Fibroblast of skin of left biceps (primary cell): ENCODE results near the gene SULT2A1.
"Not testable (repeated sequence)": the region's sequence is repeated elsewhere in the genome, so short reads cannot be mapped to it uniquely, and the experiment has no call there.

Experiments used
- DNase-seq, 2 experiments: peaks; one replicate each; pipeline ENCODE4 v3.0.0-alpha.2; 2013; ENCODE audit warnings: low read depth in 2 of 2

Gene SULT2A1

DNA sequence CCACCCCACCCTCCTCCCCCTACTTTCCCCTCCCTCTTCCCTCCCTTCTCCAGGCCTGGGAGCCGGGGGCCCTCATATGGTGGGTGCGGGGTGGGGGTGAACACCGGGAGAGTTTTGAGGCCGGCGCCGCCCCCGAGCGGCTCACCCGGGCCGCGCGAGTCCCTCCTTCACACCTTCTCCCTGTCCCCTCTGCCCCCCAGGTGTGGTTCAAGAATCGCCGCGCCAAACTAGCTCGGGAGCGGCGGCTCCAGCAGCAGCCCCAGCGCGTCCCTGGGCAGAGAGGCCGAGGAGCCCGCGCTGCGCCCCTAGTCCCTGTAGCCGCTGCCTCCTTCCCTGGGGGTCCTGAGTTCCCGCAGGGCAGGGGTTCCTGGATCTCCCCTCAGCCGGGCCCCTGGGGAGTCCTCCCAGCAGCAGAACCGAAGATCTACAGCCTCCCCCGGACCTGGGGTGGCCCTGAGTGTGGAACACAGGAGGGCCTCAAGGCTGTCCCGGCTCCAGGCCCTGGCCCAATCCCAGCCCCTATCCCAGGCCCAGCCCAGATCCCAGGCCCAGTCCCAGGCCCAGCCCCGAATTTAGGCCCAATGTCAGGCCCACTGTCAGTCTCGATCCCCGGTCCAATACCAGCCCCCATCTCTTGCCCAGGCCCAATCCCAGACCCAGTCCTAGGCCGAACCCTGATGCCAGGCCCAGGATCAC is 25.4 kb downstream of the SULT2A1 start:
- DNase-seq = no peak

DNA sequence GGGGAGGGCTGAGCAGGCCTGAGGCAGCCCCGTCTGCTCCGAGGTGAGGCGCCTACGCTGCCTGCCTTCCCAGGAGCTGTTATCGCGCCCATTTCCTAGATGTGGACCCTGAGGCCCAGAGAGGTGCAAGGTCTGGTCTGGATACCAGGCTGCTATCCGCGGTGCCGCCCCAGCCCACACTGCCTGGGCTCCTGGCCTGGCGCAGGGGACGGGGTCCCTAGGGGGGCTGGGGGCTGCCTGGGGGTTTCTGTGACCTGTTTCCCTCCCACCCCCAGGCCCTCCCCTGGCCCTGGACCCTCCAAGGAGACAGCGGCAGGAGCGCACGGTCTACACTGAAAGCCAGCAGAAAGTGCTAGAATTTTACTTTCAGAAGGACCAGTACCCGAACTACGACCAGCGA is 26.3 kb downstream of the SULT2A1 start:
- not testable (repeated sequence) for DNase-seq

DNA sequence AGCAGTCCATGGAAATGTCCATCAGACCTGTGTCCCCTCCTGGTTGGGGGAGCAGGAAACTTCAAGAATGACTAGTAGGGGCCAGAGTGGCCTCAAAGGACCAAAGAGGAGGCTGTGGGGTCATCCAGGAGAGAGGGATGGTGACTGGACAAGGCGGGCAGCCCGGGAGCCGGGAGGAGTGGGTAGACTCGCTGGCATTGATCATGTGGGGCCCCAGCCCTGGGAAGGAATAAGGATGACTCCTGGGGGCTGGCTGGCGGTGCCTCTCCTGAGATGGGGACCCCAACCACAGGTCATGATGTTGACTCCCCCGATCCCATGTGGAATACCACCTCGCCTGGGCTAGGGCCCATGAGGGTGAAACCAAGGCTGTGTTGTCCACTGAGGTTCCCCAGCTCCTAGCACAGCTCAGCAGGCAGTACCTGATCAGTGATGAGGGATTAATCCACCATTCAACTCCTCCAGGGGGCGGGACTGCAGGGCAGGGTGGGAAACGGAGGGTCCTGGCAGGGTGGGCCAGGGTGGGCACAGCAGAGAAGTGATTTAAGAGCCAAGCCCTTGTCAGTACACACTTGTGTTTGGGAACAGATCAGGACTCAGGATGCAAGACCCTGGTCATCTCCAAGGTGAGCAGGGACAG is 27.3 kb downstream of the SULT2A1 start, which contains the start of gene TPRX2:
Gene TPRX2, plus strand, starts transcription at position 590 of the 640 bp plus-strand sequence. Its CDS starts 12 bp downstream, at position 602.
- DNase-seq = not testable (repeated sequence)

DNA sequence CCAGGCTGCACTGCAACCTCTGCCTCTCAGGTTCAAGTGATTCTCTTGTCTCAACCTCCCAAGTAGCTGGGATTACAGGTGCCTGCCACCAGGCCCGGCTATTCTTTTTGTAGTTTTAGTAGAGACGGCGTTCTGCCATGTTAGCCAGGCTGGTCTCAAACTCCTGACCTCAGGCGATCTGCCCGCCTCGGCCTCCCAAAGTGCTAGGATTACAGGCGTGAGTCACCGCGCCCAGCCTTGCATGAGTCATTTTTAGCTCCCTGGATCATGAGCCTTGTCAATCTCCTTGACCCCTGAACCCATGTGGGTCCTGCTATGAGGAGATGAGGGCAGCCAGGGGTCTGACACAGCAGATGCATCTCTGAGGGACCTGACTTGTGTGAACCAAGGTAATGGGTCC is 27.9 kb downstream of the SULT2A1 start:
- not testable (repeated sequence) for DNase-seq

DNA sequence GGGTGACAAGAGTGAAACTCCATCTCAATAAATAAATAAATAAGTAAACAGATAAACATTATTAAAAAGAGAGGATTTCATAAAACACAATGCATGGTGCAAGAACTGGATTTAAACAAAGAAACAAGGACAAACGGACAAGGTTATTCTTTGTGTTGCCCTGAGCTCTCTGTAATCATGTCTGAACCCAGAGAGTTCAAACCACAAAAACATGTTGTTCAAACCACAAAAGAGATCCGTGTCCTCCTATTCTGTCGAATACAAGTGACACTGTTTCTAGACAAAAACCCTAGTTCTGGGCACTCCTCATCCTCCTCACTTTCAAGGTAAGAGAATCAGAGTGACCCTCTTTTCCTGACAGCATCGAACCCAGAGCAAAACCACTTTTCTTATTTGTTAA is 31.7 kb downstream of the SULT2A1 start:
- DNase-seq = no peak

DNA sequence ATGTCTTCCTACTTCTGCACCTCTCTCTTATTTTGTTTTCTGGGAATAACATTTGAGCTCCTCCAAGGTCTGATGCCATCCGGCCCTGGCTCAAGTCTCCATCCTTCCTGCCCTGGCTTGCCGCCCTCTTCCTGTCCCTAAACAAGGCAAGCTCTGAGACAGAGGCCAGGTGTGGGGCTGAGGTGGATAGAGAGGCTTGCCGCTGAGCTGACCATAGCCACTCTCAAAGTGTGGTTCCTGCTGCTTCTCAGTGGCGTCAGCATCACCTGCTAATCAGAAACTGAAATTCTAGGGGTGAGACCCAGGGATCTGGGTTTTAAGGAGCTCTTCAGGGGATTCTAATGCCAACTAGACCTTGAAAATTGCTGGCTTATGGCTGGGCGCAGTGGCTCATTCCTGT is 33.1 kb downstream of the SULT2A1 start:
- no peak for DNase-seq

DNA sequence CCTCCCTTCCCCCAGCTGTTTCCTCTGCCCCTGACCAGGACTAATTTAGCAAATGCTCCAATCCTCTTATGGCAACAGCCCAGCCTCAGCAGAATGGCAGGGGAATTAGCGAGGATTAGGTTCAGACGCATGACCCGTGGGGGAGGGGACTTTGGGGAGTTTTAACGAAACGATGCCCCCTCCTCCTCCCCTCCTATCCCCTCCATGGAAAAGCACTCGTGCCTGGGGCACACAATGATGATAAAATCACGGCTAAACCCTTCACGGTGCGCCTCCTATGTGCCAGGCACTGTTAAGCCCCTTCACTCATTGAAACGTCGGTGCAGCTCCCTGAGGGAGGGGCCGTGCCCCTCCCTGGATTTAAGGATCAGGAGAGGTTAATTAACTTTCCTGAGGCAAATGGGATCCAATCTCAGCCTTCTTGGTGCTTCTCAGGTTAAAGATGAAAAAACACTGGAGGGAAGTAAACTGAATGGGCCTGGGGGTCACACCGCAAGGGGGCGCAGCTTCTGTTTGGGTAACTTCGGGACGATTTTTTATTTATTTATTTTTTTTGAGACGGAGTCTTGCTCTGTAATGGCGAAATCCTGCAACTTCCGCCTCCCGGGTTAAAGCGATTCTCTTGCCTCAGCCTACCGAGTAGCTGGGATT is 37.2 kb downstream of the SULT2A1 start:
- DNase-seq = no peak

DNA sequence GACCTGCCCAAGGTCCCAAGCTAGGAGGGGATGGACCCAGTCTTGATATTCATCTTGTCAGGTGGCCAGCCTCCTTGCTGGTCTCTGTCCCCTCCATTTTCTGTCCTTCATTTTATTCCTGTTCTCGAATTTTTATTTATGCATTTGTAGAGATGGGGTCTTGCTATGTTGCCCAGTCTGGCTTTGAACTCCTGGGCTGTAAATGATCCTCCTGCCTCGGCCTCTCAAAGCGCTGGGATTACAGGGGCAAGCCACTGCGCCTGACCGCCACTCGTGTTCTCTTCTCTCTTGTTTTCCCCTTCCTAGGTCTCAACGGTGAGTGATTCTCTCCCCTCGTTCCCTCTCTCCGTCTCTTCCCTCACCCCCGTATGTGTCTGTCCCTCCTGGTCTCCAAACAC is 37.7 kb downstream of the SULT2A1 start:
- DNase-seq = no peak

DNA sequence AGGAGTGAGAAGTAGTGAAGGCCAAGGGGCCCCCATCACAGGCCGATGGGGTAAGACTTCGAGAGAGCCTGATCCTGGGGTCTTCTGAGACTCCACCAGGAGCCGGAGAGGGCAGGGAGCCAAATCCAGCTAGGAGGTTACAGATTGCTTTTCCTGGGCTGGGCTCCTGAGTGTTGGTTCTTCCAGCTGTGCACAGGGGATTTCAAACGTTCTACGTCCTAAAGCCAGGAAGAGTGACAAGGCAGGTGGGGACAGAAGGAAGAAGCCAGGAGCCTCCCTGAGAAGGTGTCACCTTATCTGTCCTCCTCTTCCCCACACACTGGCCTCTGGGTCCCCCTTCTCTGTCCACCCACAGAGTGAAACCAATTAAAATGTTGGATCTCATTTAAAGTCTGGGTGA is 43.2 kb downstream of the SULT2A1 start:
- no peak for DNase-seq

DNA sequence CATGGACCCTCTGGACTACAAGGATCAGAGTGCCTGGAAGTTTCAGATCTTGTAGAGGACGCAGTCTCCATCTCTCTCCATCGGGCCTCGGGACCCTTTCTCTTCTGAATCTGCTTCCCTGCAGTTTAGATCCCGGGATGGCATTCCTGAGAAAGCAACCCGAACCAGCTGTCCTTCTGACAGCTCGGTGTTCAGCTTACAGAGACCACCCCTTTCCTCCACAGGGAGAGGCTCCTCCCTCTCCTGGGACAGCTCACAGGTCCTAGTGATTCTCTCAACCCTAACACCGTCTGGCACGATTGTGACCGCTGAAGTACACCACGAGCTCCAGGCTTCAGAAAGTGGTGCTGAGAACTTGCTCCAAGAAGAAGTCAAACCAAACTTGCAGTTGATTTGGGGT is 46.2 kb downstream of the SULT2A1 start:
- DNase-seq = no peak

DNA sequence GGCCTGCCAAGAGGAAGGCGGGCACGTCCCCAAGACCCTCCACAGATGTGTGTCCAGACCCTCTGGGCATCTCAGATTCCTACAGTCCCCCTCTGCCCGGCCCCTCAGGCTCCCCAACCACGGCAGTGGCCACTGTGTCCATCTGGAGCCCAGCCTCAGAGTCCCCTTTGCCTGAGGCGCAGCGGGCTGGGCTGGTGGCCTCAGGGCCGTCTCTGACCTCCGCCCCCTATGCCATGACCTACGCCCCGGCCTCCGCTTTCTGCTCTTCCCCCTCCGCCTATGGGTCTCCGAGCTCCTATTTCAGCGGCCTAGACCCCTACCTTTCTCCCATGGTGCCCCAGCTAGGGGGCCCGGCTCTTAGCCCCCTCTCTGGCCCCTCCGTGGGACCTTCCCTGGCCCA is 46.7 kb downstream of the SULT2A1 start:
- DNase-seq = no peak

DNA sequence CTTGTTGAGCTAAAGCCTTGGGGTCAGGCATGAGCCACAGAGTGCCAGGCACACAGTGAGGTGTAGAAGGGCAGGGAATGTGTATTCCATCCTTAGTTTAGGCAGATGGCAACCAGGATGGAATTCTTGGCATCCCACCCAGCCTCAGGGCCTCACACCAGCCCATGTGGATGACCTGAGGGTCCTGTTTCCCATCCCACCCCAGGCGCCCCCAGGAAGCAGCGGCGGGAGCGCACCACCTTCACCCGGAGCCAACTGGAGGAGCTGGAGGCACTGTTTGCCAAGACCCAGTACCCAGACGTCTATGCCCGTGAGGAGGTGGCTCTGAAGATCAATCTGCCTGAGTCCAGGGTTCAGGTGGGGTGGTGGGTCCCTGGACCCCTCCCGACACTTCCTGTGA is 50.1 kb downstream of the SULT2A1 start:
- DNase-seq = no peak

DNA sequence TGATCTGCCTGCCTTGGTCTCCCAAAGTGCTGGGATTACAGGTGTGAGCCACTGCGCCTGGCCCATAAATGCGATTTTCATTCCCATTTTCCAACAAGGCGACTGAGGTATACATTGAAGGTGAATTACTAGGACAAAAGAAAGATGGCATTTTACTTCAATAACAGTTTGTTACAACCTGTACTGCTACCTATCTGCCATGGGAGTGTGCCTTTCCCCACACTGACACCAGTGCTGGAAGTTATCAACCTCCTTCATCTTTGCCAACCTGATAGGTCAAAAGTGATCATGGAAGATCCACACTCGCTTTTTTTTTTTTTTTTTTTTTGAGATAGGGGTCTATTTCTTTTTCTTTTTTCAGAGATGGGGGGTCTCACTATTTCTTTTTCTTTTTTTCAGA is 53.4 kb downstream of the SULT2A1 start:
- DNase-seq = no peak

DNA sequence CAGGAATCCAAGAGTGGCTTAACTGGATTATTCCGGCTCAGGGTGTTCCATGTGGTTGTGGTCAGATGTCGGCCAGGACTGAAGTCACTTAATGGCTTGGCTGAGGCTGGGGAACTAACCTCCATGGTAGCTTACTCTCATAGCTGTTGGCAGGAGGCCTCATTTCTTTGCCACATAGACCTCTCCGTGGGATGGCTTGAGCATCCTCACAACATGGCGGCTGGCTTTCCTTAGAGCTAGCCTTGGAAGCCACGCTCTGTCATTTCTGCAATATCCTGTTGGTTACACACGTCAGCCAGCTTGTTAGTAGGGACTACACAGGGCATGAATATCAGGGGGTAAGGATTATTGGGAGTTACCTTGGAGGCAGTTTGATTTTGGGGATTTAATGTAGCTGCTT is 59.3 kb downstream of the SULT2A1 start:
- no peak for DNase-seq

DNA sequence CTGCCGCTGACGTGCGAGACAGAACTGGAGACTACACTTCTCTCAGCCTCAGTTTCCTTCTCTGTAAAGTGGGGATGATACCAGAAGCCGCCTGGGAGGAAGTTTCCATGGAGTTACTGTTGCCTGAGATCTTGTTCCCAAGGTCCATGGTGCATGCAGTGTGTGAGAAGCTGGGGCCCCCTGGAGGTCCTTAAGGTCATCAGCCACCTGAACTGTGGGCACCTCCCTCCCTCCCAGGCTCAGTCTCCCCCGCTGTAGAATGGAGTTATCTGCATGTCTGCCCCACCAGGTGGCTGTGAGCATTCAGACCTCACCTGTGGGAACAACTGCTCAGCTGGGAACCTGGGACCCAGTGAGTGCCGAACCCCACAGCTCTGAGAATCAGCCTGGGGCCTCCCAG is 61.7 kb downstream of the SULT2A1 start:
- DNase-seq = no peak

DNA sequence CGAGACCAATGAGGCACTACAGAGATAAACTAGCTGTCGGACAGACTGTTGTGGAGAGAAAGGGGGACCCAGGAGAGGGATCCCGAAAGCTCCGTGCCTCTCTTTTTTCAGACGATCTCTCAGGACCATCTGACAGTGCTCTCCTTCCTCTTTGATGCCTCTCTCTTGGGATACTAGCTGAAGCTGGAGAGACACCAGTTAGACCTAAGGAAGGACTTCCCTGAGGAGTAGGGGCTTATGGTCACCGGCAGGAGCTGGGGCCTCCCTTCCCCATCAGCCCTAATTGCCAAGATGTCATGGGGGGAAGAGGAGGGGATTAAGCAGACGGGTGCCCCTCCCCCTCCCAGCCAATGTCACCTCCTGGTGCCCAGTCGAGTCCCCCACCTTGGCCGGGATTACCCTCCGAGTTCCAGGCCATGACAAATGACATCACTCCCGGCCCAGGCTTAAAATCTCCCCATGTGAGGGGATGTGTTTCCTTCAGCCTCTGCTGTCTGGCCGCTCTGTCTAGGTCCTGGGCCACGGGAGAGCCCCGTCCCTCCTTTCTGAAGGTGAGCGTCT is 64.6 kb downstream of the SULT2A1 start, which contains the start of gene CRX:
Gene CRX, plus strand, starts transcription at position 478 of the 561 bp plus-strand sequence. CDS start 12,507 bp downstream, outside the sequence.
- no peak for DNase-seq
